T-cell (primary cell): ENCODE measurements around the gene OR5B21. TPM values are rescaled to one million over a fixed set of nuclear protein-coding genes. Genes with fewer than 3 reads are reported as not detected.

Source experiments
- ATAC-seq, 4 experiments: fragments of 200-7000 bp in 3 of 4; fragments of 150-1000 bp in 1 of 4; cut with Tn5 transposase; replicated peaks in 1 of 4; 1 replicate in 3 of 4; 2 replicates in 1 of 4; pipeline ENCODE4 v1.10.0; 2021; ENCODE audit warnings: moderate library complexity in 3 of 4, mild to moderate bottlenecking in 2 of 4, moderate number of reproducible peaks in 1 of 4
- CTCF ChIA-PET, 2 donors: fragments of 300-600 bp; sonication (Branson Sonifier 250); formaldehyde crosslinking; loops; one replicate each; lab custom pipeline; 2022; ENCODE audit warnings: antibody characterized with exemption in 2 of 2; lab: Charles Lee
- POLR2A ChIA-PET, 2 donors: fragments of 300-600 bp; sonication (Branson Sonifier 250); formaldehyde crosslinking; loops; one replicate each; lab custom pipeline; 2022; ENCODE audit warnings: antibody characterized with exemption in 2 of 2; lab: Charles Lee
- DNase-seq, 35 experiments: peaks; one replicate each; pipeline versions ENCODE4 v3.0.0 to v3.0.0-alpha.2; 2013 to 2023
- H3K27ac ChIP-seq: one replicate; pipeline ENCODE4 v1.5.1; 2013; ENCODE audit warnings: low read length
- H3K27me3 ChIP-seq, 2 experiments: replicated peaks in 1 of 2; 1 replicate in 1 of 2; 2 replicates in 1 of 2; pipeline versions ENCODE4 v1.6.1 to v1.7.0; 2013; ENCODE audit warnings: low read length in 1 of 2, mixed read lengths in 1 of 2; ENCODE audit not compliant: control insufficient read depth in 2 of 2, insufficient read depth in 2 of 2; ENCODE audit errors: extremely low read depth in 1 of 2
- H3K36me3 ChIP-seq, 2 donors: 1 replicate in 1 of 2; 2 replicates in 1 of 2; pipeline versions ENCODE4 v1.6.1 to v1.7.0; 2013; ENCODE audit warnings: low read length in 1 of 2; ENCODE audit not compliant: control insufficient read depth in 2 of 2, insufficient read depth in 1 of 2; ENCODE audit errors: extremely low read depth in 1 of 2
- H3K4me1 ChIP-seq, 2 experiments: 1 replicate in 1 of 2; 2 replicates in 1 of 2; pipeline versions ENCODE4 v1.6.1 to v1.7.0; 2013; ENCODE audit warnings: low read length in 2 of 2, mixed read lengths in 1 of 2; ENCODE audit not compliant: insufficient read depth in 2 of 2, control insufficient read depth in 1 of 2; ENCODE audit errors: extremely low read depth in 1 of 2
- H3K4me3 ChIP-seq, 2 donors: 1 replicate in 1 of 2; 2 replicates in 1 of 2; pipeline versions ENCODE4 v1.5.1 to v1.7.0; 2013; ENCODE audit warnings: mild to moderate bottlenecking in 2 of 2, low read length in 1 of 2, moderate library complexity in 1 of 2; ENCODE audit not compliant: control insufficient read depth in 1 of 2; ENCODE audit errors: extremely low read depth in 1 of 2
- H3K9me3 ChIP-seq: 2 replicates; pipeline ENCODE4 v1.7.0; 2013
- H3K27ac Mint-ChIP-seq, 2 donors: one replicate each; pipeline ENCODE4 v1.8.0; 2020 to 2021; ENCODE audit warnings: mild to moderate bottlenecking in 2 of 2, mixed read lengths in 2 of 2
- H3K27me3 Mint-ChIP-seq, 2 donors: one replicate each; pipeline ENCODE4 v1.8.0; 2021 to 2022; ENCODE audit warnings: mixed read lengths in 2 of 2
- H3K36me3 Mint-ChIP-seq: one replicate; pipeline ENCODE4 v1.8.0; 2021; ENCODE audit warnings: mixed read lengths
- H3K4me1 Mint-ChIP-seq, 3 donors: one replicate each; pipeline ENCODE4 v1.8.0; 2020 to 2022; ENCODE audit warnings: mixed read lengths in 3 of 3, mild to moderate bottlenecking in 1 of 3
- H3K4me3 Mint-ChIP-seq, 3 donors: one replicate each; pipeline ENCODE4 v1.8.0; 2020 to 2022; ENCODE audit warnings: mild to moderate bottlenecking in 3 of 3, mixed read lengths in 3 of 3, moderate library complexity in 3 of 3
- H3K9me3 Mint-ChIP-seq, 3 donors: one replicate each; pipeline ENCODE4 v1.8.0; 2020 to 2022; ENCODE audit warnings: mixed read lengths in 3 of 3
- WGBS: methylation state at CpG from one replicate; pipeline ENCODE4 v1.1.5; 2013; ENCODE audit warnings: missing lambda C conversion rate; ENCODE audit not compliant: insufficient coverage; 5-methylcytosine and 5-hydroxymethylcytosine counted together
- total RNA-seq, 35 experiments: library from RNA in 6 of 35; stranded (reverse) in 6 of 35; fragments of 120-200 nt in 1 of 35; gene quantifications; one replicate each; pipeline versions ENCODE4 v1.2.1 to v1.2.4 and lab custom pipeline; 2013 to 2026

Gene OR5B21
- total RNA-seq (under 1 TPM in 4 of 5 donors, not detected in 1; 0.46 to 0.95 (median 0.72) TPM), total RNA-seq (lab: John Stamatoyannopoulos, UW) (0 to 0.61 (median 0.14) reads per million in 29 experiments)
- total RNA-seq (2013), result 0.17 TPM

DNA sequence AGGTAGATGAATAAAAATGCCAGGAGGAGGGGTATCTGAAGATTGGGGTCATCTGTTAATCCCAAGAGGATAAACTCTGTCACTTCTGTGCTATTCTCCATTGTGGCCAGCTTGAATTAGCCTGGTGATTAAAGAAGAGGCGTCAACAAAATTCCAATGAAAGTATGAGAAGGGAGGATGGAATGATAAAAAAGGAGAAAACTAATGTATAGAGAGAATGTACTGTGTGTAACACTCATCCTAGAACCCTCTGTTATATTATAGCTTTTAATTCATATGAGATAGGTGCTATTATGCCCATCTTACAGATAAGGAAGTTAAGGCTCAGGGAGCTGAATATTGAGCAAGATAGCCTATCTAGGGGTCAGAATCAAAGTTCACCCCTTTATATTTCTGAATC lies at the start of gene OR5B21:
Gene OR5B21, minus strand, starts transcription at position 101 of the 400 bp plus-strand sequence. Its CDS starts 0 bp downstream, at position 101.
- ChIA-PET CTCF (no interaction called here), POLR2A (no interaction called here)
- no peak within 1 kb of the TSS for H3K27ac ChIP-seq
- DNase-seq (no peak), ATAC-seq (no peak)
- WGBS, result no CpG with 5 or more reads among the region's 1 CpG
- H3K36me3 ChIP-seq, result no peaks in the 10 kb centered on the region
- H3K27me3 Mint-ChIP-seq, result no peaks in the 10 kb centered on the region
- H3K36me3 Mint-ChIP-seq, result peaks cover 41% of the 10 kb centered on the region
- H3K9me3 ChIP-seq, result no peaks in the 10 kb centered on the region
- H3K4me1 Mint-ChIP-seq, result no peaks in the 10 kb centered on the region
- H3K27ac Mint-ChIP-seq, result no peak within 1 kb of the TSS
- H3K4me3 ChIP-seq, result no peak within 1 kb of the TSS
- no peaks in the 10 kb centered on the region for H3K4me1 ChIP-seq
- H3K27me3 ChIP-seq, result no peaks in the 10 kb centered on the region
- no peak within 1 kb of the TSS for H3K4me3 Mint-ChIP-seq
- no peaks in the 10 kb centered on the region for H3K9me3 Mint-ChIP-seq

DNA sequence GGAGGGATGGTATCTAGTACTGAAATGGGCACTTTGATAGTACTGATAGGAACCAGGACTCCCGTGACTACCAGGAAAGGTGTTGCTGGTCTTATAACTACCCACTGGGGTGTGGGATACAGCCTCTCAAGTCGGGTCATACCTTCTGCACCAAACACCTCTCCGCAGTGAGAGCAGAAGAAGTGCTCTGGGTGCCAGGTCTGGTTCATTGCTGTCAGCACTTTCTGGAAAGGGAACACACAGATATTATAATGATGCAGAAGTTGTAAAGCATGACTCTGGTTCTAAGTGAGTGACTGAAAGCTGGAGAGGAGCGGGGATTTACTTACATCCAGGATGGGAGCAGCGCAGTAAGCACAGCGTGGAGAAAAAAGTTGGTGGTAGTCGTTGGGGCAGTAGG lies 41.7 kb upstream of the OR5B21 start:
- Mint-ChIP-seq H3K4me1 (peaks cover 20 to 41% (median 22%) of the 10 kb centered on the region in 3 donors), H3K4me3 (no peak overlapping the region), H3K36me3 (peaks cover 93% of the 10 kb centered on the region), H3K9me3 (no peaks in the 10 kb centered on the region), H3K27ac (no peak overlapping the region), H3K27me3 (no peaks in the 10 kb centered on the region)
- Histone ChIP-seq H3K36me3 (peaks cover 10 to 98% of the 10 kb centered on the region in 2 donors), H3K4me3 (no peak overlapping the region), H3K9me3 (peaks cover 2% of the 10 kb centered on the region), H3K27me3 (no peaks in the 10 kb centered on the region), H3K27ac (no peak overlapping the region), H3K4me1 (peaks cover 0 to 3% of the 10 kb centered on the region in 2 experiments)
- no peak for ATAC-seq
- DNase-seq, result no peak
- ChIA-PET CTCF (no interaction called here), POLR2A (interaction anchor here in 1 of 2 donors (0.6 kb wide), 1 partner anchor 26 kb away, joined by 3 read pairs; the partner anchor contains the start of gene LPXN)
- WGBS, result 96% methylated on average over 3 of the region's 7 CpGs

DNA sequence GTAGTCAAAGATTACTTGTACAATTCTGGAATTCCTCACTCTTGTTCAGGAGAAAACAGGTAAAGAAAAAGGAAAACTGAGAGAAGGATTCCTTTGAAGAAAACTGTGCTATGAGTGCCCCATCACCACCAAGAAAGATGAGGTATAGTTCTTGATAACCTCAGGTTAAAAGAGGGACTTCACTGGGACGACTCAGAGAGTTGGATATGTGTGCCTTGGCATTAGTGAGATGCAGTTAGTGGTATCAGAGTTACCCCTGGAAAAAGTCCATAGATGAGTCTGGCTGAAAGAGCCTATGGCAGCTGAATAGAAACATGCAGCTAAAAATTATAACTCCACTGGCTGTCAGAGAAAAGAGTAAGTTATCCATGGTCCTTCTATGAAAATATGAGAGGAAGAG lies 38.9 kb upstream of the OR5B21 start:
- H3K36me3 Mint-ChIP-seq, result peaks cover 83% of the 10 kb centered on the region
- peaks cover 30 to 49% (median 33%) of the 10 kb centered on the region in 3 donors for H3K4me1 Mint-ChIP-seq
- H3K27ac Mint-ChIP-seq, result peak overlapping the region; percentile 59 to 61
- Histone ChIP-seq H3K4me3 (no peak overlapping the region), H3K9me3 (peaks cover 2% of the 10 kb centered on the region), H3K36me3 (peaks cover 3 to 88% of the 10 kb centered on the region in 2 donors), H3K4me1 (peaks cover 0 to 6% of the 10 kb centered on the region in 2 experiments), H3K27me3 (no peaks in the 10 kb centered on the region), H3K27ac (no peak overlapping the region)
- ChIA-PET POLR2A (no interaction called here), CTCF (no interaction called here)
- no peak overlapping the region for H3K4me3 Mint-ChIP-seq
- WGBS, result 83% methylated on average over 1 of the region's 1 CpG
- ATAC-seq, result no peak
- DNase-seq, result no peak
- H3K27me3 Mint-ChIP-seq, result no peaks in the 10 kb centered on the region
- no peaks in the 10 kb centered on the region for H3K9me3 Mint-ChIP-seq

DNA sequence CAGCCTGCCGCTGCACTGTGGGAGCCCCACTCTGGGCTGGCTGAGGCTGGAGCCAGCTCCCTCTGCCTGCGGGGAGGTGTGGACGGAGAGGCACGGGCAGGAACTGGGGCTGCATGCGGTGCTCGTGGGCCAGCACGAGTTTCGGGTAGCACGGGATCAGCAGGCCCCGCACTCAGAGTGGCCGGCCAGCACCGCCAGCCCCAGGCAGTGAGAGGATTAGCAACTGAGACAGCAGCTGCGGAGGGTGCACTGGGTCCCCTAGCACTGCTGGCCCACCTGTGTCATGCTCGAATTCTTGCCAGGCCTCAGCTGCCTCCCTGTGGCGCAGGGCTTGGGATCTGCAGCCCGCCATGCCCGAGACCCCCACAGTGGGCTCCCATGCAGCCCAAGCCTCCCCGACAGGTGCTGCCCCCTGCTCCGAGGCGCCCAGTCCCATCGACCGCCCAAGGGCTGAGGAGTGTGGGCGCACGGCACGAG lies 24.0 kb upstream of the OR5B21 start:
- Histone ChIP-seq H3K9me3 (no peaks in the 10 kb centered on the region), H3K36me3 (peaks cover 7 to 35% of the 10 kb centered on the region in 2 donors), H3K4me1 (peaks cover 4 to 21% of the 10 kb centered on the region in 2 experiments), H3K27me3 (no peaks in the 10 kb centered on the region), H3K4me3 (no peak overlapping the region), H3K27ac (no peak overlapping the region)
- Mint-ChIP-seq H3K27ac (peak overlapping the region in 1 of 2 donors; percentile 78), H3K4me3 (peak overlapping the region in 1 of 3 donors; percentile 16), H3K27me3 (no peaks in the 10 kb centered on the region), H3K4me1 (peaks cover 65 to 72% (median 65%) of the 10 kb centered on the region in 3 donors), H3K9me3 (no peaks in the 10 kb centered on the region), H3K36me3 (peaks cover 77% of the 10 kb centered on the region)
- WGBS, result 95% methylated on average over 21 of the region's 25 CpGs
- POLR2A ChIA-PET, result no interaction called here
- CTCF ChIA-PET, result no interaction called here
- ATAC-seq, result no peak
- no peak for DNase-seq

DNA sequence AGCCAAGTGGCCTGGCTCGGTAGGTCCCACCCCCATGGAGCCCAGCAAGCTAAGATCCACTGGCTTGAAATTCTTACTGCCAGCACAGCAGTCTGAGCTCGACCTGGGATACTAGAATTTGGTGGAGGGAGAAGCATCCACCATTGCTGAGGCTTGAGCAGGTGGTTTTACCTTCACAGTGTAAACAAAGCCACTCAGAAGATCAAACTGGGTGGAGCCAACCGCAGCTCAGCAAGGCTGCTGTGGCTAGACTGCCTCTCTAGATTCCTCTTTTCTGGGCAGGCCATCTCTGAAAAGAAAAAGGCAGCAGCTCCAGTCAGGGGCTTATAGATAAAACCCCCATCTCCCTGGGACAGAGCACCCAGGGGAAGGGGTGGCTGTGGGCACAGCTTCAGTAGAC lies 22.3 kb upstream of the OR5B21 start:
- H3K36me3 ChIP-seq, result peaks cover 7 to 39% of the 10 kb centered on the region in 2 donors
- peak overlapping the region; percentile 57 for H3K27ac ChIP-seq
- Mint-ChIP-seq H3K4me3 (peak overlapping the region in 1 of 3 donors; percentile 16), H3K36me3 (peaks cover 64% of the 10 kb centered on the region), H3K27ac (peak overlapping the region; percentile 78 to 88), H3K9me3 (no peaks in the 10 kb centered on the region), H3K4me1 (peaks cover 64 to 73% (median 65%) of the 10 kb centered on the region in 3 donors), H3K27me3 (no peaks in the 10 kb centered on the region)
- ChIA-PET POLR2A (interaction anchor here in 1 of 2 donors (0.6 kb wide), 2 partner anchors 824 to 973 kb away, joined by 3 read pairs; no protein-coding TSS in a partner anchor), CTCF (interaction anchor here in 1 of 2 donors (0.5 to 0.6 kb wide), 2 partner anchors 38 to 891 kb away, joined by 3 read pairs; no protein-coding TSS in a partner anchor)
- no peaks in the 10 kb centered on the region for H3K9me3 ChIP-seq
- H3K27me3 ChIP-seq, result no peaks in the 10 kb centered on the region
- DNase-seq, result peak; percentile 7 to 70 (median 40)
- H3K4me1 ChIP-seq, result peaks cover 21 to 28% of the 10 kb centered on the region in 2 experiments
- WGBS, result 75% methylated on average over 1 of the region's 3 CpGs
- ATAC-seq, result peak; percentile 83 to 96 (median 94)
- H3K4me3 ChIP-seq, result no peak overlapping the region

DNA sequence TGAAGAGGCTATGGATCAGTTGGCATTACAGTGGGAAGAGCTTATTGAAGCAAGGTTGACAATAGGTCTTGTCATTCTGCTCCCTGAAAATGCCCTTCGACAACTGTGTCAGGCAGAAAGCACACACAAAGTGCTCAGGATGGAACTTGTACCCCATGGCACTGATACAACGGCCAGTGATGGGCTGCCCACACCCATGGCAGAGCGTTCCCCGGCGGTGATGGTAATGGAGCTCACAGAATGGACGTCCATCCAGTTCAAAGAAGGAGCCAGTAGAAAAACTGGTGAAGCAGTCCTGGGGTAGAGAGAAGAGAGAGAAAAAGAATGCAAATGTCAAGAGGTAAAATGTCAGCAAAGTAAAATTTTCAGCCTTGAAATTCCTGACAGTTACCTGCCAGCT lies 19.5 kb upstream of the OR5B21 start:
- Histone ChIP-seq H3K4me3 (no peak overlapping the region), H3K36me3 (peaks cover 7 to 33% of the 10 kb centered on the region in 2 donors), H3K27ac (no peak overlapping the region), H3K27me3 (no peaks in the 10 kb centered on the region), H3K4me1 (peaks cover 38 to 42% of the 10 kb centered on the region in 2 experiments), H3K9me3 (no peaks in the 10 kb centered on the region)
- WGBS, result 98% methylated on average over 6 of the region's 6 CpGs
- ChIA-PET POLR2A (interaction anchor here in 1 of 2 donors (0.5 kb wide), 1 partner anchor 799 kb away, joined by 3 read pairs; no protein-coding TSS in a partner anchor), CTCF (interaction anchor here in 1 of 2 donors (0.5 kb wide), 1 partner anchor 838 kb away, joined by 5 read pairs; no protein-coding TSS in a partner anchor)
- peaks cover 38% of the 10 kb centered on the region for H3K36me3 Mint-ChIP-seq
- H3K9me3 Mint-ChIP-seq, result no peaks in the 10 kb centered on the region
- ATAC-seq, result no peak
- no peak overlapping the region for H3K4me3 Mint-ChIP-seq
- peak overlapping the region; percentile 74 to 91 for H3K27ac Mint-ChIP-seq
- no peak for DNase-seq
- no peaks in the 10 kb centered on the region for H3K27me3 Mint-ChIP-seq
- H3K4me1 Mint-ChIP-seq, result peaks cover 70 to 76% (median 73%) of the 10 kb centered on the region in 3 donors
